SK-N-SH treated with all-trans-retinoic acid at 6 μM for 48 hours (cell line): ENCODE results near the gene PITRM1.

Experiments
- GLIS3 ChIP-seq: fragments of 250-450 bp; sonication (Bioruptor Pico); IDR thresholded peaks from 2 replicates; pipeline ENCODE4 v1.5.0; 2020; ENCODE audit warnings: mild to moderate bottlenecking, moderate library complexity
- PATZ1 ChIP-seq: fragments of 250-450 bp; sonication (Bioruptor Pico); IDR thresholded peaks from 2 replicates; pipeline ENCODE4 v1.8.0; 2020; ENCODE audit warnings: mild to moderate bottlenecking, moderate library complexity, borderline replicate concordance
- PPARA ChIP-seq: fragments of 250-450 bp; sonication (Bioruptor Pico); IDR thresholded peaks from 2 replicates; pipeline ENCODE4 v1.5.0; 2020; ENCODE audit warnings: mild to moderate bottlenecking, borderline replicate concordance
- RARB ChIP-seq: fragments of 250-450 bp; sonication (Bioruptor Pico); IDR thresholded peaks from 2 replicates; pipeline ENCODE4 v1.8.0; 2021; ENCODE audit warnings: mild to moderate bottlenecking, moderate library complexity
- TOX ChIP-seq: fragments of 250-450 bp; sonication (Bioruptor Pico); IDR thresholded peaks from 2 replicates; pipeline ENCODE4 v1.8.0; 2021; ENCODE audit warnings: mild to moderate bottlenecking, moderate library complexity, borderline replicate concordance
- ZFP30 ChIP-seq: fragments of 450-650 bp; formaldehyde crosslinking; IDR thresholded peaks from 2 replicates; pipeline ENCODE4 v1.5.0; 2022; ENCODE audit warnings: mild to moderate bottlenecking, moderate library complexity
- ZNF565 ChIP-seq: fragments of 450-650 bp; formaldehyde crosslinking; conservative IDR thresholded peaks from 2 replicates; pipeline ENCODE4 v1.5.0; 2020; ENCODE audit warnings: low read depth, mild to moderate bottlenecking, moderate library complexity

- TF ChIP-seq PATZ1 (CRISPR knock-in tag) (no peak), ZNF565 (no peak), RARB (no peak), ZFP30 (CRISPR knock-in tag) (no peak), PPARA (no peak), GLIS3 (no peak), TOX (CRISPR knock-in tag) (no peak)
These were observed 22.2 kb downstream of the PITRM1 start for GRCh38 chr10:3150366-3150765.
